Activated CD4-positive, alpha-beta T cell treated with anti-CD3 and anti-CD28 coated beads, Interleukin-10, Interleukin-2, amounts not matched to agents 100 ng/mL and 50 ng/mL, durations not matched to agents 16 hours and 8 hours (primary cell): ENCODE data around the gene FGFRL1.
A peak's percentile ranks its signal among the peaks of the same experiment; 100 is the strongest.
"Not testable (repeated sequence)": the region's sequence is repeated elsewhere in the genome, so short reads cannot be mapped to it uniquely, and the experiment has no call there.

Source experiments
- DNase-seq: peaks from one replicate; pipeline ENCODE4 v3.0.0-alpha.2; 2020

FGFRL1 gene

GRCh38 chr4:993111-994029 lies 18.1 kb upstream of the FGFRL1 start, which contains the start of gene SLC26A1:
TSS of gene SLC26A1 (minus strand) at chr4:993404. CDS start at chr4:991703, 1,701 bp downstream.
- no peak for DNase-seq

- DNase-seq, result no peak
These were observed 16.0 kb upstream of the FGFRL1 start for GRCh38 chr4:995311-996026.

- no peak for DNase-seq
These were observed 15.1 kb upstream of the FGFRL1 start for GRCh38 chr4:996030-996996.

GRCh38 chr4:996997-997374 lies 14.4 kb upstream of the FGFRL1 start:
- DNase-seq, result no peak

GRCh38 chr4:997375-998071 lies 13.9 kb upstream of the FGFRL1 start:
- no peak for DNase-seq

GRCh38 chr4:998096-998691 lies 13.2 kb upstream of the FGFRL1 start:
- DNase-seq, result no peak

GRCh38 chr4:999240-999863 lies 12.1 kb upstream of the FGFRL1 start:
- not testable (repeated sequence) for DNase-seq

GRCh38 chr4:999882-1000425 lies 11.5 kb upstream of the FGFRL1 start:
- no peak for DNase-seq

GRCh38 chr4:1000686-1001260 lies 10.7 kb upstream of the FGFRL1 start:
- DNase-seq, result no peak

- DNase-seq, result no peak
These were observed 9.8 kb upstream of the FGFRL1 start for GRCh38 chr4:1001561-1002130.

- DNase-seq, result peak; percentile 24
These were observed 9.2 kb upstream of the FGFRL1 start for GRCh38 chr4:1002131-1002630.

- DNase-seq, result no peak
These were observed 8.7 kb upstream of the FGFRL1 start for GRCh38 chr4:1002631-1003251.

- no peak for DNase-seq
These were observed 8.0 kb upstream of the FGFRL1 start for GRCh38 chr4:1003271-1004070.

GRCh38 chr4:1004071-1004418 lies 7.4 kb upstream of the FGFRL1 start:
- no peak for DNase-seq

GRCh38 chr4:1004557-1005485 lies 6.6 kb upstream of the FGFRL1 start:
- DNase-seq, result no peak

- no peak for DNase-seq
These were observed 4.6 kb upstream of the FGFRL1 start for GRCh38 chr4:1006856-1007255.

GRCh38 chr4:1008840-1009541 lies 2.4 kb upstream of the FGFRL1 start:
- DNase-seq, result peak; percentile 18
